SK-N-SH treated with all-trans-retinoic acid at 6 μM for 48 hours (cell line): ENCODE data around the gene PARP15.

Source experiments
- ATAC-seq: fragments of 200-7000 bp; cut with Tn5 transposase; 3 replicates; pipeline ENCODE4 v1.9.1; 2020; ENCODE audit warnings: mild to moderate bottlenecking, moderate library complexity
- ARNTL ChIP-seq: fragments of 450-650 bp; formaldehyde crosslinking; IDR thresholded peaks from 2 replicates; pipeline ENCODE4 v1.5.0; 2020; ENCODE audit warnings: low read depth, mild to moderate bottlenecking, moderate library complexity, borderline replicate concordance
- CREB5 ChIP-seq: fragments of 250-450 bp; sonication (Bioruptor Pico); IDR thresholded peaks from 2 replicates; pipeline ENCODE4 v1.5.1; 2020; ENCODE audit warnings: low read depth, mild to moderate bottlenecking, moderate library complexity
- CSRNP3 ChIP-seq: fragments of 250-450 bp; sonication (Bioruptor Pico); IDR thresholded peaks from 2 replicates; pipeline ENCODE4 v1.5.1; 2021; ENCODE audit warnings: mild to moderate bottlenecking, moderate library complexity
- ESRRG ChIP-seq: fragments of 250-450 bp; sonication (Bioruptor Pico); IDR thresholded peaks from 2 replicates; pipeline ENCODE4 v1.6.1; 2021; ENCODE audit warnings: mild to moderate bottlenecking
- GLIS3 ChIP-seq: fragments of 250-450 bp; sonication (Bioruptor Pico); IDR thresholded peaks from 2 replicates; pipeline ENCODE4 v1.5.0; 2020; ENCODE audit warnings: mild to moderate bottlenecking, moderate library complexity
- ISL1 ChIP-seq: fragments of 250-450 bp; sonication (Bioruptor Pico); IDR thresholded peaks from 2 replicates; pipeline ENCODE4 v2.1.2; 2022; ENCODE audit warnings: mild to moderate bottlenecking, moderate library complexity
- OSR1 ChIP-seq: fragments of 250-450 bp; sonication (Bioruptor Pico); IDR thresholded peaks from 2 replicates; pipeline ENCODE4 v1.8.0; 2022; ENCODE audit warnings: moderate library complexity, mild to moderate bottlenecking, inconsistent platforms
- PATZ1 ChIP-seq: fragments of 250-450 bp; sonication (Bioruptor Pico); IDR thresholded peaks from 2 replicates; pipeline ENCODE4 v1.8.0; 2020; ENCODE audit warnings: mild to moderate bottlenecking, moderate library complexity, borderline replicate concordance
- POU6F1 ChIP-seq: fragments of 250-450 bp; sonication (Bioruptor Pico); IDR thresholded peaks from 2 replicates; pipeline ENCODE4 v1.8.0; 2021; ENCODE audit warnings: low read depth, mild to moderate bottlenecking, moderate library complexity, borderline replicate concordance
- PPARA ChIP-seq: fragments of 250-450 bp; sonication (Bioruptor Pico); IDR thresholded peaks from 2 replicates; pipeline ENCODE4 v1.5.0; 2020; ENCODE audit warnings: mild to moderate bottlenecking, borderline replicate concordance
- RARB ChIP-seq: fragments of 250-450 bp; sonication (Bioruptor Pico); IDR thresholded peaks from 2 replicates; pipeline ENCODE4 v1.8.0; 2021; ENCODE audit warnings: mild to moderate bottlenecking, moderate library complexity
- SNAI2 ChIP-seq: fragments of 250-450 bp; sonication (Bioruptor Pico); IDR thresholded peaks from 2 replicates; pipeline ENCODE4 v1.5.0; 2020; ENCODE audit warnings: mild to moderate bottlenecking, moderate library complexity
- TCF4 ChIP-seq: fragments of 250-450 bp; sonication (Bioruptor Pico); IDR thresholded peaks from 2 replicates; pipeline ENCODE4 v1.8.0; 2021; ENCODE audit warnings: mild to moderate bottlenecking, moderate library complexity, borderline replicate concordance
- TOX ChIP-seq: fragments of 250-450 bp; sonication (Bioruptor Pico); IDR thresholded peaks from 2 replicates; pipeline ENCODE4 v1.8.0; 2021; ENCODE audit warnings: mild to moderate bottlenecking, moderate library complexity, borderline replicate concordance
- TSHZ2 ChIP-seq: fragments of 250-450 bp; sonication (Bioruptor Pico); IDR thresholded peaks from 2 replicates; pipeline ENCODE4 v1.5.0; 2020; ENCODE audit warnings: mild to moderate bottlenecking, moderate library complexity
- ZC3H10 ChIP-seq: fragments of 250-450 bp; sonication (Bioruptor Pico); IDR thresholded peaks from 2 replicates; pipeline ENCODE4 v1.5.1; 2021; ENCODE audit warnings: mild to moderate bottlenecking, moderate library complexity
- ZFP3 ChIP-seq: fragments of 250-450 bp; sonication (Bioruptor Pico); IDR thresholded peaks from 2 replicates; pipeline ENCODE4 v1.5.0; 2020; ENCODE audit warnings: mild to moderate bottlenecking, moderate library complexity
- ZFP30 ChIP-seq: fragments of 450-650 bp; formaldehyde crosslinking; IDR thresholded peaks from 2 replicates; pipeline ENCODE4 v1.5.0; 2022; ENCODE audit warnings: mild to moderate bottlenecking, moderate library complexity
- ZNF565 ChIP-seq: fragments of 450-650 bp; formaldehyde crosslinking; conservative IDR thresholded peaks from 2 replicates; pipeline ENCODE4 v1.5.0; 2020; ENCODE audit warnings: low read depth, mild to moderate bottlenecking, moderate library complexity
- ZNF70 ChIP-seq: fragments of 450-650 bp; formaldehyde crosslinking; IDR thresholded peaks from 2 replicates; pipeline ENCODE4 v1.5.0; 2020; ENCODE audit warnings: mild to moderate bottlenecking, moderate library complexity
- ZNF8 ChIP-seq: fragments of 450-650 bp; formaldehyde crosslinking; IDR thresholded peaks from 2 replicates; pipeline ENCODE4 v1.5.0; 2020; ENCODE audit warnings: mild to moderate bottlenecking, moderate library complexity

The PARP15 gene

GRCh38 chr3:122577409-122578031 lies at the start of gene PARP15:
Gene PARP15, plus strand, starts transcription at chr3:122577650. Its CDS starts 18 bp downstream, at chr3:122577668.
- TF ChIP-seq ZNF565 (CRISPR knock-in tag): no peak
- no peak for TF ChIP-seq PPARA (CRISPR knock-in tag)
- no peak for TF ChIP-seq ESRRG (CRISPR knock-in tag)
- no peak for TF ChIP-seq CREB5 (CRISPR knock-in tag)
- no peak for TF ChIP-seq PATZ1
- TF ChIP-seq CSRNP3 (CRISPR knock-in tag): no peak
- no peak for TF ChIP-seq ARNTL (CRISPR knock-in tag)
- TF ChIP-seq POU6F1 (CRISPR knock-in tag): no peak
- no peak for TF ChIP-seq RARB (CRISPR knock-in tag)
- no peak for TF ChIP-seq GLIS3 (CRISPR knock-in tag)
- no peak for TF ChIP-seq ZC3H10
- no peak for TF ChIP-seq OSR1 (CRISPR knock-in tag)
- no peak for TF ChIP-seq ZNF8 (CRISPR knock-in tag)
- TF ChIP-seq TOX (CRISPR knock-in tag): no peak
- no peak for TF ChIP-seq ISL1 (CRISPR knock-in tag)

GRCh38 chr3:122530164-122530563 lies 47.3 kb upstream of the PARP15 start:
- TF ChIP-seq ZFP3 (no peak), ZC3H10 (no peak), ARNTL (CRISPR knock-in tag) (no peak), ZFP30 (CRISPR knock-in tag) (no peak), CSRNP3 (CRISPR knock-in tag) (no peak)
- no peak for ATAC-seq

More at GRCh38 chr3:122577409-122578031, at the start of gene PARP15:
- ATAC-seq: no peak

- ATAC-seq: no peak
- no peak for TF ChIP-seq TOX (CRISPR knock-in tag)
Measured at GRCh38 chr3:122533480-122533879, 44.0 kb upstream of the PARP15 start.

GRCh38 chr3:122533931-122534334 lies 43.5 kb upstream of the PARP15 start:
- peak; percentile 96 for ATAC-seq
- TF ChIP-seq OSR1 (CRISPR knock-in tag) (no peak), ZNF70 (no peak), ESRRG (CRISPR knock-in tag) (no peak), CSRNP3 (CRISPR knock-in tag) (no peak), TCF4 (CRISPR knock-in tag) (no peak), TSHZ2 (no peak), RARB (CRISPR knock-in tag) (no peak), SNAI2 (no peak), GLIS3 (CRISPR knock-in tag) (no peak)
